Natural killer cell (primary cell): ENCODE results near the gene GFRA4. TPM values are rescaled to one million over a fixed set of nuclear protein-coding genes. Genes with fewer than 3 reads are reported as not detected.

ENCODE experiments used
- ATAC-seq, 3 donors: fragments of 150-1000 bp in 2 of 3; fragments of 200-7000 bp in 1 of 3; cut with Tn5 transposase; 1 replicate in 1 of 3; 2 replicates in 2 of 3; pipeline ENCODE4 v1.10.0; 2021; ENCODE audit warnings: mild to moderate bottlenecking in 2 of 3, moderate library complexity in 2 of 3
- DNase-seq, 2 donors: peaks; one replicate each; pipeline versions ENCODE4 v3.0.0 to v3.0.0-alpha.2; 2013 to 2021; ENCODE audit warnings: mixed read lengths in 1 of 2
- H3K27ac ChIP-seq: one replicate; pipeline ENCODE4 v1.5.1; 2013; ENCODE audit warnings: mild to moderate bottlenecking, low read length
- H3K27me3 ChIP-seq: one replicate; pipeline ENCODE4 v1.6.1; 2013; ENCODE audit warnings: low read length; ENCODE audit not compliant: control insufficient read depth, insufficient read depth
- H3K36me3 ChIP-seq: one replicate; pipeline ENCODE4 v1.6.1; 2013; ENCODE audit warnings: low read length; ENCODE audit not compliant: control insufficient read depth, insufficient read depth
- H3K4me1 ChIP-seq: one replicate; pipeline ENCODE4 v1.6.1; 2013; ENCODE audit warnings: low read length; ENCODE audit not compliant: control insufficient read depth, insufficient read depth
- H3K4me3 ChIP-seq: one replicate; pipeline ENCODE4 v1.5.1; 2013; ENCODE audit warnings: low read length
- H3K9me3 ChIP-seq: one replicate; pipeline ENCODE4 v1.6.1; 2013; ENCODE audit warnings: low read length; ENCODE audit not compliant: control insufficient read depth, insufficient read depth
- H3K27ac Mint-ChIP-seq, 2 donors: one replicate each; pipeline ENCODE4 v1.8.0; 2022; ENCODE audit warnings: mild to moderate bottlenecking in 2 of 2, mixed read lengths in 2 of 2, moderate library complexity in 1 of 2
- H3K27me3 Mint-ChIP-seq, 2 donors: one replicate each; pipeline ENCODE4 v1.8.0; 2022; ENCODE audit warnings: low read depth in 2 of 2, mixed read lengths in 2 of 2
- H3K36me3 Mint-ChIP-seq: one replicate; pipeline ENCODE4 v1.8.0; 2022; ENCODE audit warnings: mixed read lengths
- H3K4me1 Mint-ChIP-seq, 2 donors: one replicate each; pipeline ENCODE4 v1.8.0; 2022; ENCODE audit warnings: mixed read lengths in 2 of 2
- H3K4me3 Mint-ChIP-seq: one replicate; pipeline ENCODE4 v1.8.0; 2022; ENCODE audit warnings: mild to moderate bottlenecking, moderate library complexity, mixed read lengths
- H3K9me3 Mint-ChIP-seq, 2 donors: one replicate each; pipeline ENCODE4 v1.8.0; 2022; ENCODE audit warnings: mixed read lengths in 2 of 2
- CTCF ChIP-seq: fragments of 200-600 bp; IDR thresholded peaks from one replicate; pipeline ENCODE4 v1.8.0; 2022; ENCODE audit warnings: antibody characterized with exemption
- WGBS: methylation state at CpG from one replicate; pipeline ENCODE4 v1.1.7; 2013; ENCODE audit warnings: missing lambda C conversion rate; ENCODE audit not compliant: insufficient coverage; 5-methylcytosine and 5-hydroxymethylcytosine counted together
- intact Hi-C: fragments of 100-400 bp; cut with micrococcal nuclease; formaldehyde crosslinking; loops from one replicate; pipeline ENCODE4 v1.14.2; 2022
- total RNA-seq, 4 donors: library from RNA; stranded (reverse); fragments of 120-200 nt in 1 of 4; gene quantifications; one replicate each; pipeline versions ENCODE4 v1.2.3 to v1.2.4, GENCODE V29; 2013 to 2022

GFRA4 gene
- total RNA-seq, 3 donors from 2014 or later (not counting 1 experiment from before 2014, with no cell fraction given), result not detected

- TF ChIP-seq CTCF, result no peak
- peaks cover 7% of the 10 kb centered on the region for H3K9me3 ChIP-seq
- no peaks in the 10 kb centered on the region for H3K27me3 ChIP-seq
- no peaks in the 10 kb centered on the region for H3K36me3 Mint-ChIP-seq
- WGBS, result 88% methylated on average over 15 of the region's 15 CpGs
- no peaks in the 10 kb centered on the region for H3K36me3 ChIP-seq
- H3K27me3 Mint-ChIP-seq, result no peaks in the 10 kb centered on the region
- intact Hi-C loops, result no loop called here
- no peak overlapping the region for H3K27ac ChIP-seq
- H3K27ac Mint-ChIP-seq, result no peak overlapping the region
- H3K4me3 ChIP-seq, result no peak overlapping the region
- no peaks in the 10 kb centered on the region for H3K4me1 ChIP-seq
- ATAC-seq (no peak), DNase-seq (no peak)
- no peak overlapping the region for H3K4me3 Mint-ChIP-seq
- H3K4me1 Mint-ChIP-seq, result no peaks in the 10 kb centered on the region
- no peaks in the 10 kb centered on the region for H3K9me3 Mint-ChIP-seq
Observed at GRCh38 chr20:3696745-3697587, 33.8 kb upstream of the GFRA4 start.

- Mint-ChIP-seq H3K4me3 (no peak overlapping the region), H3K27ac (no peak overlapping the region), H3K27me3 (no peaks in the 10 kb centered on the region), H3K4me1 (no peaks in the 10 kb centered on the region), H3K9me3 (no peaks in the 10 kb centered on the region), H3K36me3 (no peaks in the 10 kb centered on the region)
- TF ChIP-seq CTCF, result no peak
- no peaks in the 10 kb centered on the region for H3K4me1 ChIP-seq
- intact Hi-C loops, result no loop called here
- 85% methylated on average over 1 of the region's 1 CpG for WGBS
- no peak for DNase-seq
- no peak overlapping the region for H3K27ac ChIP-seq
- no peaks in the 10 kb centered on the region for H3K27me3 ChIP-seq
- H3K4me3 ChIP-seq, result no peak overlapping the region
- H3K36me3 ChIP-seq, result no peaks in the 10 kb centered on the region
- H3K9me3 ChIP-seq, result peaks cover 7% of the 10 kb centered on the region
- ATAC-seq, result no peak
Observed at GRCh38 chr20:3696200-3696599, 33.0 kb upstream of the GFRA4 start.

GRCh38 chr20:3694864-3695263, 31.7 kb upstream of the GFRA4 start:
- H3K4me1 Mint-ChIP-seq, result no peaks in the 10 kb centered on the region
- 94% methylated on average over 5 of the region's 5 CpGs for WGBS

More at GRCh38 chr20:3694864-3695263, 31.7 kb upstream of the GFRA4 start:
- no peaks in the 10 kb centered on the region for H3K36me3 Mint-ChIP-seq
- Histone ChIP-seq H3K36me3 (no peaks in the 10 kb centered on the region), H3K4me3 (no peak overlapping the region), H3K27me3 (no peaks in the 10 kb centered on the region), H3K27ac (no peak overlapping the region), H3K9me3 (peaks cover 7% of the 10 kb centered on the region), H3K4me1 (no peaks in the 10 kb centered on the region)
- no peaks in the 10 kb centered on the region for H3K9me3 Mint-ChIP-seq
- ATAC-seq, result no peak
- no peak for TF ChIP-seq CTCF
- no peak for DNase-seq
- H3K4me3 Mint-ChIP-seq, result no peak overlapping the region
- intact Hi-C loops, result no loop called here
- H3K27ac Mint-ChIP-seq, result no peak overlapping the region
- H3K27me3 Mint-ChIP-seq, result no peaks in the 10 kb centered on the region
